Limb (tissue), 2 donors: ENCODE data around the gene ARPC1A.

ENCODE experiments used
- DNase-seq, 2 donors: peaks; one replicate each; pipeline ENCODE4 v3.0.0-alpha.2; 2016; ENCODE audit errors: extremely low spot score in 2 of 2

The ARPC1A gene

GRCh38 chr7:99408379-99409191 is 82.9 kb downstream of the ARPC1A start, which contains the start of the genes BUD31 and PDAP1:
Gene BUD31 (plus strand): TSS chr7:99408969. CDS start chr7:99411093, 2,124 bp downstream.
Gene PDAP1 (minus strand): TSS chr7:99408597. CDS start chr7:99408548, 49 bp downstream.
- peak; percentile 93 to 97 for DNase-seq

GRCh38 chr7:99409192-99409572 is 83.5 kb downstream of the ARPC1A start:
- DNase-seq, result no peak

GRCh38 chr7:99409806-99410205 is 84.1 kb downstream of the ARPC1A start:
- no peak for DNase-seq

GRCh38 chr7:99410635-99411034 is 84.9 kb downstream of the ARPC1A start:
- no peak for DNase-seq

- DNase-seq, result peak in 1 of 2 donors; percentile 53
Measured at GRCh38 chr7:99415513-99416127, 89.9 kb downstream of the ARPC1A start.
